Prostate gland (tissue), 2 donors: ENCODE measurements around the gene BMP6.
A peak's percentile ranks its signal among the peaks of the same experiment; 100 is the strongest.

ENCODE experiments used
- CTCF ChIP-seq, 4 experiments: fragments of 200-600 bp in 2 of 4; fragments of 450-650 bp in 2 of 4; sonication (generic) in 2 of 4; IDR thresholded peaks; 1 replicate in 3 of 4; 2 replicates in 1 of 4; pipeline ENCODE4 v1.5.1; 2016 to 2019; ENCODE audit warnings: antibody characterized with exemption in 4 of 4, mild to moderate bottlenecking in 2 of 4, moderate library complexity in 2 of 4
- POLR2AphosphoS5 ChIP-seq: sonication (generic); formaldehyde crosslinking; IDR thresholded peaks from one replicate; pipeline ENCODE4 v1.6.1; 2017; ENCODE audit warnings: antibody characterized with exemption

GRCh38 chr6:7787137-7787608 is 61.3 kb downstream of the BMP6 start:
- peak; percentile 15 for TF ChIP-seq POLR2AphosphoS5
- no peak for TF ChIP-seq CTCF (IDR thresholded peaks at IDR 0.05)
